ENCODE measurements around the gene ST7. TPM values are rescaled to one million over a fixed set of nuclear protein-coding genes. Genes with fewer than 3 reads are reported as not detected.

The ST7 gene
- total and polyA plus RNA-seq, 2 donors, result 14.7 to 26.6 TPM

GRCh38 chr7:117190746-117191435, 237.6 kb downstream of the ST7 start:
- H3K4me3 ChIP-seq (ENCODE audit: low read depth, low read length), result no peak overlapping the region
- 93% methylated on average over 9 of the region's 9 CpGs for WGBS
- peaks cover 1% of the 10 kb centered on the region for H3K36me3 ChIP-seq (ENCODE audit: insufficient read depth)
- H3K4me1 ChIP-seq (ENCODE audit: insufficient read depth), result no peaks in the 10 kb centered on the region
- no peak overlapping the region for H3K27ac ChIP-seq (ENCODE audit: low read depth)
- no peak for DNase-seq (ENCODE audit: extremely low spot score)

- Histone ChIP-seq H3K36me3 (ENCODE audit: insufficient read depth) (peaks cover 1% of the 10 kb centered on the region), H3K4me3 (ENCODE audit: low read depth, low read length) (no peak overlapping the region), H3K27ac (ENCODE audit: low read depth) (no peak overlapping the region), H3K4me1 (ENCODE audit: insufficient read depth) (no peaks in the 10 kb centered on the region)
- DNase-seq (ENCODE audit: extremely low spot score), result no peak
- 89% methylated on average over 1 of the region's 1 CpG for WGBS
Observed at GRCh38 chr7:117192108-117192507, 238.8 kb downstream of the ST7 start.

GRCh38 chr7:117193564-117193963, 240.3 kb downstream of the ST7 start:
- 94% methylated on average over 2 of the region's 2 CpGs for WGBS
- DNase-seq (ENCODE audit: extremely low spot score), result no peak
- no peak overlapping the region for H3K4me3 ChIP-seq (ENCODE audit: low read depth, low read length)
- no peak overlapping the region for H3K27ac ChIP-seq (ENCODE audit: low read depth)
- no peaks in the 10 kb centered on the region for H3K4me1 ChIP-seq (ENCODE audit: insufficient read depth)
- peaks cover 1% of the 10 kb centered on the region for H3K36me3 ChIP-seq (ENCODE audit: insufficient read depth)

DNA sequence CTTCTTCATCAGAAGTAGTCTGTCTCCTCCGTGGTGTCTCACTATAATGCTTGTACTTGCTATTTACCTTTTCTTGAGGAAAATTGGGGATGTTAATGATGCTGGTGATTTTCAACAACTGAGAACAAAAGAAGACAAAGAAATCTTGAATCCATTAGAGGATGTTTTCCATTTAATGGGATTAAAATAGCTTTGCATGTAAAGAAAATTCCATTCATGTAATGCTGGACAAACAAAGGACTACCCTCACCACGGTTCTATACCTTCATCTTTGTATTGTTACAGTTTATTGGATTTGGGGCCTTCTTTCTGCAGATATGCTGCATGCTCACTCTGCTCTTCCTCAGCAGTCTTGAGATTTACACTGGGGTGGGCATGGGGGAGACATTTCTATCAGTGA, 241.1 kb downstream of the ST7 start:
- Histone ChIP-seq H3K36me3 (ENCODE audit: insufficient read depth) (peaks cover 1% of the 10 kb centered on the region), H3K27ac (ENCODE audit: low read depth) (no peak overlapping the region), H3K4me1 (ENCODE audit: insufficient read depth) (no peaks in the 10 kb centered on the region), H3K4me3 (ENCODE audit: low read depth, low read length) (no peak overlapping the region)
- 89% methylated on average over 2 of the region's 2 CpGs for WGBS
- DNase-seq (ENCODE audit: extremely low spot score), result no peak

- no peak for DNase-seq (ENCODE audit: extremely low spot score)
- 85% methylated on average over 4 of the region's 4 CpGs for WGBS
- Histone ChIP-seq H3K4me3 (ENCODE audit: low read depth, low read length) (no peak overlapping the region), H3K27ac (ENCODE audit: low read depth) (no peak overlapping the region), H3K4me1 (ENCODE audit: insufficient read depth) (no peaks in the 10 kb centered on the region), H3K36me3 (ENCODE audit: insufficient read depth) (no peaks in the 10 kb centered on the region)
Observed at GRCh38 chr7:117195361-117196029, 242.2 kb downstream of the ST7 start.

DNA sequence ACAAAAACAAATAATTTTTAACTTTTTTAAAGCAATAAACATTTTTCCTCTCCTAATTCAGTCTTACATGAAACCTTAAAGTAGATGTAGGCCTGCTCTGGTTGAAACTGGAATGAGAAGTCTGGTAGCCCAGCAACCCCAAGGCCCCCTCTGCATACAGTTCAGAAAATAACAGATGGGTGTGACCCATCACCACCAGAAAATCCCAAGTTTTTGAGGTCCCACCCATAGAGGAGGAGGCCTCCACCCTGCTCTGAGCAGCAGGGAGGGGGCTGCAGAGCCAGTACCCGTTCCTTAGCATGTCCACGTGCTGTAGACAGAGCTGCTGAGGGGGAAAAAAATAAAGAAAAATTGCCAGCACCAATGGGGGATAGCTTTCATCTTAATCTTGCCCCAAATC, 246.8 kb downstream of the ST7 start:
- H3K4me3 ChIP-seq (ENCODE audit: low read depth, low read length), result no peak overlapping the region

DNA sequence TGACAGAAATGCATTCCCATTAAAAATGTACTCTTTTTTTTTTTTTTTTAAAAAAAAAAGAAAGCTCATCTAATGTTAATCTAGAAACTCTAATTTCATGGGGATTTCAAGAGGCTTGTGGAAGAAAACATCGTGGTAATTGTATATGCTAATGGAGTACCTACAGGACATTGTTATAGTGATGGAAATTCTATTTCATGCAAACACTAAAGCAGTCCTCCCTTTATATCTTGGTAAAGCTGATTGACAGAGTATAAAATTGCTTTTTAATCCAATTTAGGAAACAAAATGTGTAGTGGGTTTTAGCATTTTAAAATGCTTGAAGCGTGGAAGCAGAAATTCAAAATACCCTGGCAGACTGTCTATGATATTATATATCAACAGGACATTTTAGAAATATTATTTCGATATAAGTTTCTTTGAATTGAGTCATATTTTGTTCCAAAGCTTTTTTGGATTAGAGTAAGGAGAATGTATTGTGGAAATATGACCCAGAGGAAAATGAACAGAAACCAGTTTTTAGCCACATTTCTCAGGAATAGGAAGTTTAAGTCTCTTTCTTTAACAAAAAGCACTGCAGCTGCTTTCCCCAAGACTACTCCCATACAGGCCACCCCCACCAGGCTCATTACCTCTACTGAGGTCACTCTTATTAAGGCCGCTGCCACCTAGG, 247.6 kb downstream of the ST7 start:
- Histone ChIP-seq H3K4me3 (ENCODE audit: low read depth, low read length) (no peak overlapping the region), H3K27ac (ENCODE audit: low read depth) (no peak overlapping the region), H3K36me3 (ENCODE audit: insufficient read depth) (no peaks in the 10 kb centered on the region), H3K4me1 (ENCODE audit: insufficient read depth) (no peaks in the 10 kb centered on the region)
- 88% methylated on average over 4 of the region's 4 CpGs for WGBS
- DNase-seq (ENCODE audit: extremely low spot score), result no peak

More for the DNA sequence above, 246.8 kb downstream of the ST7 start:
- no peak for DNase-seq (ENCODE audit: extremely low spot score)
- H3K4me1 ChIP-seq (ENCODE audit: insufficient read depth), result no peaks in the 10 kb centered on the region
- 42% methylated on average over 2 of the region's 2 CpGs for WGBS
- no peak overlapping the region for H3K27ac ChIP-seq (ENCODE audit: low read depth)
- no peaks in the 10 kb centered on the region for H3K36me3 ChIP-seq (ENCODE audit: insufficient read depth)

GRCh38 chr7:117202511-117202910, 249.2 kb downstream of the ST7 start:
- no peaks in the 10 kb centered on the region for H3K36me3 ChIP-seq (ENCODE audit: insufficient read depth)
- no peak overlapping the region for H3K27ac ChIP-seq (ENCODE audit: low read depth)
- H3K4me1 ChIP-seq (ENCODE audit: insufficient read depth), result no peaks in the 10 kb centered on the region

DNA sequence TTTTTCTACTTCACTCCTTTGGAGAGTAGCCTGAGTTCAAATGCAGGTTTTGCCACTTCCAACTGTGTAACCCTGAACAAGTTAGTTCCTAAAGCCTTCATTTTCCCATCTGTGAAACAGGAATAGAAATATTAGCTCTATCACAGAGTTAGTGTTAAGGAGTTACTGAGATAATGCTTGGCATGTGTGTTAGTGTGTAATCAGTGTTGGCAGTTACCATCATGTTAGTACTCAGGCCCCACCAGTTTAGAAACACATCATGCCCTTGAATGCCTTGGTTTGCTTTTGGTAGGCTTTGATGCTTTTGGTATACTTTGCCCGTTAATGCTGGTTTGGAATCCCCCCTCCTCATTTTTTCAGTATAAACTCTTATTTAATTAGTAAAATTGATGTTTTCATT, 249.9 kb downstream of the ST7 start:
- Histone ChIP-seq H3K4me1 (ENCODE audit: insufficient read depth) (no peaks in the 10 kb centered on the region), H3K4me3 (ENCODE audit: low read depth, low read length) (no peak overlapping the region), H3K36me3 (ENCODE audit: insufficient read depth) (no peaks in the 10 kb centered on the region), H3K27ac (ENCODE audit: low read depth) (no peak overlapping the region)
- no peak for DNase-seq (ENCODE audit: extremely low spot score)
- 87% methylated on average over 1 of the region's 1 CpG for WGBS

More at GRCh38 chr7:117202511-117202910, 249.2 kb downstream of the ST7 start:
- 59% methylated on average over 3 of the region's 3 CpGs for WGBS
- H3K4me3 ChIP-seq (ENCODE audit: low read depth, low read length), result no peak overlapping the region
- DNase-seq (ENCODE audit: extremely low spot score), result no peak

DNA sequence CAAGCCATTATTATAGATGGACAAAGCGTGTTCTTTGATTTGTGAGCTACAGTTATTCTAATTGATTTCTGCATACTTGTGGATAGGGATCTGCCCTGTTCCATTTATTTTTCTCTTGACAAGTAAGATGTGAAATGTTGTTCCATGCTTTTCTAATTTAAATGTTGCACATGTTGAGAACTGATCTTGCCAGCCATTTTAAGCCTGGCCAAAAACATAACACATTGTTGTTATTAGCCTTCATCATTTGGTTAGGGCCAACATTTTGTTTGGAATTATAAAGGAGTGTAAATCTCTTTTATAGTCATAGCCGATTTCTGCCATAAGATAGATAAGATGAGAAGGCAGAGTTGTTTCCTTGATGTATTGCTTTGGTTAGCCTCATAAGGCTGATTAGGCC, 252.6 kb downstream of the ST7 start:
- 61% methylated on average over 2 of the region's 2 CpGs for WGBS
- no peak for DNase-seq (ENCODE audit: extremely low spot score)
- H3K4me1 ChIP-seq (ENCODE audit: insufficient read depth), result no peaks in the 10 kb centered on the region
- H3K36me3 ChIP-seq (ENCODE audit: insufficient read depth), result no peaks in the 10 kb centered on the region
- H3K4me3 ChIP-seq (ENCODE audit: low read depth, low read length), result no peak overlapping the region
- no peak overlapping the region for H3K27ac ChIP-seq (ENCODE audit: low read depth)

DNA sequence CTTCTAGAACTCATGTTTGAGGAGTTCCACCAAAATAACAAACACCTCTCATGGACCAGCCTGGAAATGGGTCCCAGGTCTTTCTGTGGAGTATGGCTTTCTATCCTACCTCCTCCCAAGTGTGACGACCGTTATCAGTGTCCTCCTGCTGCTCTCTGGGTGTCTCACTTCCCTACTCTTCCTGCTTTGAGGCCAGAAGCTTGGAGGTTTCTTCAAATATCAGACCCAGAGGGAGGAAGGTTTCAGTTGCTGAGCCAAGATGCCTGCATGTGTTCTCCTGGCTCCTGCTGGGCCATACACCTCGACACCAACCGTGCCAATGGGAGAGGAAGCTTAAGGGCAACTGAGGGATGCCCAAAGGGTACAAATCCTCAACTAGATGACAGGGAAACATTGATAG, 255.0 kb downstream of the ST7 start:
- no peaks in the 10 kb centered on the region for H3K4me1 ChIP-seq (ENCODE audit: insufficient read depth)
- H3K36me3 ChIP-seq (ENCODE audit: insufficient read depth), result no peaks in the 10 kb centered on the region
- no peak overlapping the region for H3K4me3 ChIP-seq (ENCODE audit: low read depth, low read length)
- 90% methylated on average over 4 of the region's 4 CpGs for WGBS
- DNase-seq (ENCODE audit: extremely low spot score), result no peak
- no peak overlapping the region for H3K27ac ChIP-seq (ENCODE audit: low read depth)

DNA sequence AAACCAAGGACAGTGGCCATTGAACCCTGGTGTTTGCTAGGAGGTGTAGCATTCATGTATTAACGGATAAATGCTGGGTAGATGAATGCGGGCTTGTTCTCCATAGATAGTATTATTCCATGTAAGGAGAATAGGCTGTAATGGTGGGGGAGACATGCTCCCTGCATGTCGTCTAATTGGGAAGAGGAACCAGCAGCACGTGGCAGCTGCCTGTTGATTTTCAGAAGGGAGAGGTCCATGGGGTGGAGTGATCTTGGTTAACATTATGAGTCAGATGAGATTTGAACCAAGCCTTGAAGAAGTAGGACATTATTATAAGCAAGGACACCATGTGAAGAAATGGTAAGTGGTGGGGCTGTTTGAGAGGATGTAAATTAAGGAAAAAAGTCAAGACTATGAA, 257.1 kb downstream of the ST7 start:
- WGBS, result 93% methylated on average over 4 of the region's 4 CpGs

GRCh38 chr7:117210908-117211307, 257.6 kb downstream of the ST7 start:
- no peak overlapping the region for H3K27ac ChIP-seq (ENCODE audit: low read depth)
- no peak overlapping the region for H3K4me3 ChIP-seq (ENCODE audit: low read depth, low read length)
- no peak for DNase-seq (ENCODE audit: extremely low spot score)
- 91% methylated on average over 3 of the region's 3 CpGs for WGBS
- H3K36me3 ChIP-seq (ENCODE audit: insufficient read depth), result no peaks in the 10 kb centered on the region
- no peaks in the 10 kb centered on the region for H3K4me1 ChIP-seq (ENCODE audit: insufficient read depth)

More for the DNA sequence above, 257.1 kb downstream of the ST7 start:
- Histone ChIP-seq H3K36me3 (ENCODE audit: insufficient read depth) (no peaks in the 10 kb centered on the region), H3K27ac (ENCODE audit: low read depth) (no peak overlapping the region), H3K4me1 (ENCODE audit: insufficient read depth) (no peaks in the 10 kb centered on the region), H3K4me3 (ENCODE audit: low read depth, low read length) (no peak overlapping the region)
- no peak for DNase-seq (ENCODE audit: extremely low spot score)

GRCh38 chr7:117211614-117212013, 258.3 kb downstream of the ST7 start:
- H3K27ac ChIP-seq (ENCODE audit: low read depth), result no peak overlapping the region
- no peak overlapping the region for H3K4me3 ChIP-seq (ENCODE audit: low read depth, low read length)
- no peak for DNase-seq (ENCODE audit: extremely low spot score)
- no peaks in the 10 kb centered on the region for H3K4me1 ChIP-seq (ENCODE audit: insufficient read depth)
- H3K36me3 ChIP-seq (ENCODE audit: insufficient read depth), result no peaks in the 10 kb centered on the region
